GM23338 (cell line): ENCODE data around the gene KRT78. TPM values are rescaled to one million over a fixed set of nuclear protein-coding genes. Genes with fewer than 3 reads are reported as not detected.

Source experiments
- ATAC-seq: fragments of 200-7000 bp; cut with Tn5 transposase; 3 replicates; pipeline ENCODE4 v1.9.1; 2020
- DNase-seq: peaks from one replicate; pipeline ENCODE4 v3.0.0-alpha.2; 2015; ENCODE audit warnings: low spot score
- H2AFZ ChIP-seq: fragments of 200-600 bp; sonication (generic); 2 replicates; pipeline ENCODE4 v1.8.0; 2016; ENCODE audit warnings: antibody characterized with exemption, mild to moderate bottlenecking, moderate library complexity
- H3F3A ChIP-seq: fragments of 200-600 bp; sonication (generic); replicated peaks from 2 replicates; pipeline ENCODE4 v1.8.0; 2017; ENCODE audit warnings: antibody characterized with exemption, mixed run types, low read depth
- H3K27ac ChIP-seq: fragments of 200-600 bp; sonication (generic); 2 replicates; pipeline ENCODE4 v1.6.1; 2016; ENCODE audit warnings: low read depth
- H3K27me3 ChIP-seq: fragments of 200-600 bp; sonication (generic); 2 replicates; pipeline ENCODE4 v1.8.0; 2016; ENCODE audit warnings: mild to moderate bottlenecking, mixed run types, moderate library complexity; ENCODE audit not compliant: insufficient read depth
- H3K36me3 ChIP-seq: fragments of 200-600 bp; sonication (generic); 2 replicates; pipeline ENCODE4 v1.8.0; 2016; ENCODE audit warnings: mild to moderate bottlenecking; ENCODE audit not compliant: insufficient read depth
- H3K4me1 ChIP-seq: fragments of 200-600 bp; sonication (generic); 2 replicates; pipeline ENCODE4 v1.8.0; 2016; ENCODE audit warnings: mild to moderate bottlenecking, moderate library complexity; ENCODE audit not compliant: insufficient read depth
- H3K4me2 ChIP-seq: fragments of 200-600 bp; sonication (generic); 2 replicates; pipeline ENCODE4 v1.7.1; 2017; ENCODE audit warnings: mixed run types
- H3K4me3 ChIP-seq: fragments of 200-600 bp; sonication (generic); 2 replicates; pipeline ENCODE4 v1.6.1; 2016; ENCODE audit warnings: mixed run types
- H3K79me2 ChIP-seq: fragments of 200-600 bp; sonication (generic); replicated peaks from 2 replicates; pipeline ENCODE4 v1.8.0; 2017; ENCODE audit warnings: mild to moderate bottlenecking; ENCODE audit not compliant: insufficient read depth
- H3K9me2 ChIP-seq: fragments of 200-600 bp; sonication (generic); 2 replicates; pipeline ENCODE4 v1.8.0; 2017; ENCODE audit not compliant: insufficient read depth
- H4K20me1 ChIP-seq: fragments of 200-600 bp; sonication (generic); replicated peaks from 2 replicates; pipeline ENCODE4 v1.8.0; 2017; ENCODE audit warnings: mild to moderate bottlenecking; ENCODE audit not compliant: insufficient read depth
- H3K27ac Mint-ChIP-seq: 2 replicates; pipeline ENCODE4 v1.8.0; 2020; ENCODE audit warnings: inconsistent platforms, mild to moderate bottlenecking, moderate library complexity, mixed read lengths
- H3K27me3 Mint-ChIP-seq: 3 replicates; pipeline ENCODE4 v1.8.0; 2022; ENCODE audit warnings: low read depth, mild to moderate bottlenecking, moderate library complexity, mixed read lengths, inconsistent platforms; ENCODE audit not compliant: insufficient read depth, poor library complexity
- H3K36me3 Mint-ChIP-seq: 3 replicates; pipeline ENCODE4 v1.8.0; 2021; ENCODE audit warnings: low read depth, mild to moderate bottlenecking, inconsistent platforms, moderate library complexity, mixed read lengths
- H3K4me1 Mint-ChIP-seq: 3 replicates; pipeline ENCODE4 v1.8.0; 2020; ENCODE audit warnings: mild to moderate bottlenecking, inconsistent platforms, mixed read lengths
- H3K4me3 Mint-ChIP-seq: 3 replicates; pipeline ENCODE4 v1.8.0; 2021; ENCODE audit warnings: moderate library complexity, mild to moderate bottlenecking, inconsistent platforms, mixed read lengths
- H3K9me3 Mint-ChIP-seq: 3 replicates; pipeline ENCODE4 v1.8.0; 2020; ENCODE audit warnings: moderate library complexity, mild to moderate bottlenecking, inconsistent platforms, mixed read lengths
- CREB1 ChIP-seq: fragments of 250-450 bp; sonication (Bioruptor Pico); IDR thresholded peaks from 2 replicates; pipeline ENCODE4 v1.5.0; 2020; ENCODE audit warnings: low read depth, mild to moderate bottlenecking, moderate library complexity
- EZH2 ChIP-seq: fragments of 200-600 bp; sonication (generic); IDR thresholded peaks from one replicate; pipeline ENCODE4 v1.8.0; 2017; ENCODE audit warnings: antibody characterized with exemption, mild to moderate bottlenecking, low read depth; ENCODE audit not compliant: unreplicated experiment
- EZH2phosphoT487 ChIP-seq: fragments of 200-600 bp; sonication (generic); IDR thresholded peaks from one replicate; pipeline ENCODE4 v1.8.1; 2018; ENCODE audit warnings: antibody characterized with exemption; ENCODE audit not compliant: unreplicated experiment
- JUNB ChIP-seq: IDR thresholded peaks from one replicate; pipeline ENCODE4 v1.6.1; 2016; ENCODE audit warnings: antibody characterized with exemption; ENCODE audit not compliant: unreplicated experiment
- NANOG ChIP-seq: IDR thresholded peaks from 2 replicates; pipeline ENCODE4 v1.6.1; 2016; ENCODE audit warnings: antibody characterized with exemption, borderline replicate concordance
- POLR2AphosphoS5 ChIP-seq: IDR thresholded peaks from 2 replicates; pipeline ENCODE4 v1.6.1; 2016; ENCODE audit warnings: antibody characterized with exemption, low read depth
- STAT1 ChIP-seq: IDR thresholded peaks from one replicate; pipeline ENCODE4 v1.6.1; 2016; ENCODE audit warnings: antibody characterized with exemption; ENCODE audit not compliant: unreplicated experiment
- ZNF114 ChIP-seq: fragments of 250-450 bp; sonication (Bioruptor Pico); IDR thresholded peaks from 2 replicates; pipeline ENCODE4 v1.5.0; 2020; ENCODE audit warnings: mild to moderate bottlenecking, moderate library complexity
- ZNF331 ChIP-seq: fragments of 250-450 bp; sonication (Bioruptor Pico); IDR thresholded peaks from 2 replicates; pipeline ENCODE4 v1.5.0; 2020; ENCODE audit warnings: low read depth, mild to moderate bottlenecking, moderate library complexity
- polyA plus RNA-seq: library from polyadenylated mRNA; unstranded; fragments of >200 nt; fragmentation: Nextera tagmentation; extraction: Ambion mirVana; gene quantifications from 2 replicates; pipeline ENCODE4 v1.2.1, GENCODE V29; 2016
- total RNA-seq: library from RNA; depleted of rRNA; stranded (reverse); fragments of >200 nt; shearing (Covaris generic); gene quantifications from 2 replicates; pipeline ENCODE4 v1.2.3, GENCODE V29; 2014
- TF ChIP-seq, protein P1 (sequence below): fragments of 250-450 bp; sonication (Bioruptor Pico); IDR thresholded peaks from 2 replicates; pipeline ENCODE4 v1.5.0; 2020; ENCODE audit warnings: mild to moderate bottlenecking, moderate library complexity
- TF ChIP-seq, protein P2 (sequence below): IDR thresholded peaks from one replicate; pipeline ENCODE4 v1.6.1; 2018; ENCODE audit warnings: antibody characterized with exemption; ENCODE audit not compliant: unreplicated experiment
- TF ChIP-seq, protein P3 (sequence below), 2 experiments: fragments of 200-600 bp in 1 of 2; sonication (generic) in 1 of 2; conservative IDR thresholded peaks; 2 replicates each; pipeline versions ENCODE4 v1.5.1 to v1.6.1; 2016 to 2017; ENCODE audit warnings: antibody characterized with exemption in 2 of 2, low read depth in 2 of 2, mild to moderate bottlenecking in 2 of 2, moderate library complexity in 1 of 2
- TF ChIP-seq, protein P4 (sequence below): IDR thresholded peaks from 2 replicates; pipeline ENCODE4 v1.6.1; 2016; ENCODE audit warnings: antibody characterized with exemption

The KRT78 gene
- total and polyA plus RNA-seq, 2 experiments from 2014 or later = not detected

DNA sequence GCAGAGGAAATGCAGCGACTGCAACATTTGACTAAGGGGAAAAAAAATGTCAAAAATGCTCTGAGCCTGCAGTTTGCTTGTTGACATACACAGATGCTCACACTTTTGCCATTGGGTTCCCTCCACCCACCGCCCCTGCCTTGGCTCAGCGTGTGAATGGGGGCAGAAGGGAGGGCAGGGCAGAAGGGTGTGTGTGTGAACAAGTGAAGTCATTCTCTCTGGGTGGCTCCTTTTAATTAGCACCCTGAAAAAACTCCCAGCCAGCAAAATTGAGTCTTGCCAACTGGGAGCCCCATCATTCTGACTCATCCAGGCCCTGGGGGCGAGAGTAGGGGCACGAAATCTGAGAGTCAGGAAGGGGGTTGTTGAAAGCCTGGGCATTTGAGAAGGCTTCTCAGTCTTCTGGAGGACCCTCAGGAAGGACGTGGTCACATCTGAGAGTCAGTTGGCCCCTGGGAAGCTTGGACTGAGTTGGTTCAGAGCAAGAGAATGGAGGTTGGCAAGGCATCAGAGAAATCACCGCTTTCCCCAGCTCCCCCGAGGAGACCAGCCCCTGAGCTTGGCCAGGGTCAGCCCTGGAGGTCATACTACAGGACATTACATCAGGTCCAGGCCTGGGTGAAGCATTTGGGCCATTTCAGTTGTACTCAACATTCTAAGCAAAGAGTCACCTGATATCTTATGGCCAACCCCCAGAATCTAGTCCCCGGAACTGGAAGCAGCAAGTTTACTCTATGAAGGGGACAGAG lies 22.7 kb upstream of the KRT78 start:
- Histone ChIP-seq H3K4me2 (no peak overlapping the region), H3K79me2 (no peaks in the 10 kb centered on the region)
- no peak for ATAC-seq

More for the DNA sequence above, 22.7 kb upstream of the KRT78 start:
- no peak for DNase-seq
- Mint-ChIP-seq H3K36me3 (no peaks in the 10 kb centered on the region), H3K27ac (no peak overlapping the region), H3K27me3 (peaks cover 15% of the 10 kb centered on the region), H3K4me1 (peaks cover 17% of the 10 kb centered on the region), H3K4me3 (no peak overlapping the region), H3K9me3 (no peaks in the 10 kb centered on the region)
- TF ChIP-seq EZH2phosphoT487 (no peak), ZNF331 (no peak), POLR2AphosphoS5 (no peak), NANOG (no peak), ZNF114 (CRISPR knock-in tag) (no peak), JUNB (no peak), CREB1 (CRISPR knock-in tag) (no peak), EZH2 (no peak), STAT1 (no peak)
- TF ChIP-seq, protein P1, sequence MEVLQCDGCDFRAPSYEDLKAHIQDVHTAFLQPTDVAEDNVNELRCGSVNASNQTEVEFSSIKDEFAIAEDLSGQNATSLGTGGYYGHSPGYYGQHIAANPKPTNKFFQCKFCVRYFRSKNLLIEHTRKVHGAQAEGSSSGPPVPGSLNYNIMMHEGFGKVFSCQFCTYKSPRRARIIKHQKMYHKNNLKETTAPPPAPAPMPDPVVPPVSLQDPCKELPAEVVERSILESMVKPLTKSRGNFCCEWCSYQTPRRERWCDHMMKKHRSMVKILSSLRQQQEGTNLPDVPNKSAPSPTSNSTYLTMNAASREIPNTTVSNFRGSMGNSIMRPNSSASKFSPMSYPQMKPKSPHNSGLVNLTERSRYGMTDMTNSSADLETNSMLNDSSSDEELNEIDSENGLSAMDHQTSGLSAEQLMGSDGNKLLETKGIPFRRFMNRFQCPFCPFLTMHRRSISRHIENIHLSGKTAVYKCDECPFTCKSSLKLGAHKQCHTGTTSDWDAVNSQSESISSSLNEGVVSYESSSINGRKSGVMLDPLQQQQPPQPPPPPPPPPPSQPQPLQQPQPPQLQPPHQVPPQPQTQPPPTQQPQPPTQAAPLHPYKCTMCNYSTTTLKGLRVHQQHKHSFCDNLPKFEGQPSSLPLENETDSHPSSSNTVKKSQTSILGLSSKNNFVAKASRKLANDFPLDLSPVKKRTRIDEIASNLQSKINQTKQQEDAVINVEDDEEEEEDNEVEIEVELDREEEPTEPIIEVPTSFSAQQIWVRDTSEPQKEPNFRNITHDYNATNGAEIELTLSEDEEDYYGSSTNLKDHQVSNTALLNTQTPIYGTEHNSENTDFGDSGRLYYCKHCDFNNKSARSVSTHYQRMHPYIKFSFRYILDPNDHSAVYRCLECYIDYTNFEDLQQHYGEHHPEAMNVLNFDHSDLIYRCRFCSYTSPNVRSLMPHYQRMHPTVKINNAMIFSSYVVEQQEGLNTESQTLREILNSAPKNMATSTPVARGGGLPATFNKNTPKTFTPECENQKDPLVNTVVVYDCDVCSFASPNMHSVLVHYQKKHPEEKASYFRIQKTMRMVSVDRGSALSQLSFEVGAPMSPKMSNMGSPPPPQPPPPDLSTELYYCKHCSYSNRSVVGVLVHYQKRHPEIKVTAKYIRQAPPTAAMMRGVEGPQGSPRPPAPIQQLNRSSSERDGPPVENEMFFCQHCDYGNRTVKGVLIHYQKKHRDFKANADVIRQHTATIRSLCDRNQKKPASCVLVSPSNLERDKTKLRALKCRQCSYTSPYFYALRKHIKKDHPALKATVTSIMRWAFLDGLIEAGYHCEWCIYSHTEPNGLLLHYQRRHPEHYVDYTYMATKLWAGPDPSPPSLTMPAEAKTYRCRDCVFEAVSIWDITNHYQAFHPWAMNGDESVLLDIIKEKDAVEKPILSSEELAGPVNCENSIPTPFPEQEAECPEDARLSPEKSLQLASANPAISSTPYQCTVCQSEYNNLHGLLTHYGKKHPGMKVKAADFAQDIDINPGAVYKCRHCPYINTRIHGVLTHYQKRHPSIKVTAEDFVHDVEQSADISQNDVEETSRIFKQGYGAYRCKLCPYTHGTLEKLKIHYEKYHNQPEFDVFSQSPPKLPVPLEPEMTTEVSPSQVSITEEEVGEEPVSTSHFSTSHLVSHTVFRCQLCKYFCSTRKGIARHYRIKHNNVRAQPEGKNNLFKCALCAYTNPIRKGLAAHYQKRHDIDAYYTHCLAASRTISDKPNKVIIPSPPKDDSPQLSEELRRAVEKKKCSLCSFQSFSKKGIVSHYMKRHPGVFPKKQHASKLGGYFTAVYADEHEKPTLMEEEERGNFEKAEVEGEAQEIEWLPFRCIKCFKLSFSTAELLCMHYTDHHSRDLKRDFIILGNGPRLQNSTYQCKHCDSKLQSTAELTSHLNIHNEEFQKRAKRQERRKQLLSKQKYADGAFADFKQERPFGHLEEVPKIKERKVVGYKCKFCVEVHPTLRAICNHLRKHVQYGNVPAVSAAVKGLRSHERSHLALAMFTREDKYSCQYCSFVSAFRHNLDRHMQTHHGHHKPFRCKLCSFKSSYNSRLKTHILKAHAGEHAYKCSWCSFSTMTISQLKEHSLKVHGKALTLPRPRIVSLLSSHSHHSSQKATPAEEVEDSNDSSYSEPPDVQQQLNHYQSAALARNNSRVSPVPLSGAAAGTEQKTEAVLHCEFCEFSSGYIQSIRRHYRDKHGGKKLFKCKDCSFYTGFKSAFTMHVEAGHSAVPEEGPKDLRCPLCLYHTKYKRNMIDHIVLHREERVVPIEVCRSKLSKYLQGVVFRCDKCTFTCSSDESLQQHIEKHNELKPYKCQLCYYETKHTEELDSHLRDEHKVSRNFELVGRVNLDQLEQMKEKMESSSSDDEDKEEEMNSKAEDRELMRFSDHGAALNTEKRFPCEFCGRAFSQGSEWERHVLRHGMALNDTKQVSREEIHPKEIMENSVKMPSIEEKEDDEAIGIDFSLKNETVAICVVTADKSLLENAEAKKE (CRISPR knock-in tag) = no peak
- TF ChIP-seq, protein P2, sequence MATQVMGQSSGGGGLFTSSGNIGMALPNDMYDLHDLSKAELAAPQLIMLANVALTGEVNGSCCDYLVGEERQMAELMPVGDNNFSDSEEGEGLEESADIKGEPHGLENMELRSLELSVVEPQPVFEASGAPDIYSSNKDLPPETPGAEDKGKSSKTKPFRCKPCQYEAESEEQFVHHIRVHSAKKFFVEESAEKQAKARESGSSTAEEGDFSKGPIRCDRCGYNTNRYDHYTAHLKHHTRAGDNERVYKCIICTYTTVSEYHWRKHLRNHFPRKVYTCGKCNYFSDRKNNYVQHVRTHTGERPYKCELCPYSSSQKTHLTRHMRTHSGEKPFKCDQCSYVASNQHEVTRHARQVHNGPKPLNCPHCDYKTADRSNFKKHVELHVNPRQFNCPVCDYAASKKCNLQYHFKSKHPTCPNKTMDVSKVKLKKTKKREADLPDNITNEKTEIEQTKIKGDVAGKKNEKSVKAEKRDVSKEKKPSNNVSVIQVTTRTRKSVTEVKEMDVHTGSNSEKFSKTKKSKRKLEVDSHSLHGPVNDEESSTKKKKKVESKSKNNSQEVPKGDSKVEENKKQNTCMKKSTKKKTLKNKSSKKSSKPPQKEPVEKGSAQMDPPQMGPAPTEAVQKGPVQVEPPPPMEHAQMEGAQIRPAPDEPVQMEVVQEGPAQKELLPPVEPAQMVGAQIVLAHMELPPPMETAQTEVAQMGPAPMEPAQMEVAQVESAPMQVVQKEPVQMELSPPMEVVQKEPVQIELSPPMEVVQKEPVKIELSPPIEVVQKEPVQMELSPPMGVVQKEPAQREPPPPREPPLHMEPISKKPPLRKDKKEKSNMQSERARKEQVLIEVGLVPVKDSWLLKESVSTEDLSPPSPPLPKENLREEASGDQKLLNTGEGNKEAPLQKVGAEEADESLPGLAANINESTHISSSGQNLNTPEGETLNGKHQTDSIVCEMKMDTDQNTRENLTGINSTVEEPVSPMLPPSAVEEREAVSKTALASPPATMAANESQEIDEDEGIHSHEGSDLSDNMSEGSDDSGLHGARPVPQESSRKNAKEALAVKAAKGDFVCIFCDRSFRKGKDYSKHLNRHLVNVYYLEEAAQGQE = no peak
- TF ChIP-seq, protein P3, sequence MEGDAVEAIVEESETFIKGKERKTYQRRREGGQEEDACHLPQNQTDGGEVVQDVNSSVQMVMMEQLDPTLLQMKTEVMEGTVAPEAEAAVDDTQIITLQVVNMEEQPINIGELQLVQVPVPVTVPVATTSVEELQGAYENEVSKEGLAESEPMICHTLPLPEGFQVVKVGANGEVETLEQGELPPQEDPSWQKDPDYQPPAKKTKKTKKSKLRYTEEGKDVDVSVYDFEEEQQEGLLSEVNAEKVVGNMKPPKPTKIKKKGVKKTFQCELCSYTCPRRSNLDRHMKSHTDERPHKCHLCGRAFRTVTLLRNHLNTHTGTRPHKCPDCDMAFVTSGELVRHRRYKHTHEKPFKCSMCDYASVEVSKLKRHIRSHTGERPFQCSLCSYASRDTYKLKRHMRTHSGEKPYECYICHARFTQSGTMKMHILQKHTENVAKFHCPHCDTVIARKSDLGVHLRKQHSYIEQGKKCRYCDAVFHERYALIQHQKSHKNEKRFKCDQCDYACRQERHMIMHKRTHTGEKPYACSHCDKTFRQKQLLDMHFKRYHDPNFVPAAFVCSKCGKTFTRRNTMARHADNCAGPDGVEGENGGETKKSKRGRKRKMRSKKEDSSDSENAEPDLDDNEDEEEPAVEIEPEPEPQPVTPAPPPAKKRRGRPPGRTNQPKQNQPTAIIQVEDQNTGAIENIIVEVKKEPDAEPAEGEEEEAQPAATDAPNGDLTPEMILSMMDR (conservative IDR thresholded peaks at IDR 0.05; ENCODE audit: low read depth in 2 of 2) = no peak
- TF ChIP-seq, protein P4, sequence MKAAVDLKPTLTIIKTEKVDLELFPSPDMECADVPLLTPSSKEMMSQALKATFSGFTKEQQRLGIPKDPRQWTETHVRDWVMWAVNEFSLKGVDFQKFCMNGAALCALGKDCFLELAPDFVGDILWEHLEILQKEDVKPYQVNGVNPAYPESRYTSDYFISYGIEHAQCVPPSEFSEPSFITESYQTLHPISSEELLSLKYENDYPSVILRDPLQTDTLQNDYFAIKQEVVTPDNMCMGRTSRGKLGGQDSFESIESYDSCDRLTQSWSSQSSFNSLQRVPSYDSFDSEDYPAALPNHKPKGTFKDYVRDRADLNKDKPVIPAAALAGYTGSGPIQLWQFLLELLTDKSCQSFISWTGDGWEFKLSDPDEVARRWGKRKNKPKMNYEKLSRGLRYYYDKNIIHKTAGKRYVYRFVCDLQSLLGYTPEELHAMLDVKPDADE = no peak
- no peak overlapping the region for H2AFZ ChIP-seq
- no peaks in the 10 kb centered on the region; the same call in 1 of the 2 replicates for H3K4me1 ChIP-seq
- 0 out of 2 replicates have a peak, but pooled peaks cover 3% of the 10 kb centered on the region for H3F3A ChIP-seq
- no peaks in the 10 kb centered on the region for H4K20me1 ChIP-seq
- H3K27me3 ChIP-seq = peaks cover 19% of the 10 kb centered on the region
- no peaks in the 10 kb centered on the region for H3K9me2 ChIP-seq
- H3K4me3 ChIP-seq = no peak overlapping the region
- no peaks in the 10 kb centered on the region for H3K36me3 ChIP-seq
- no peak overlapping the region for H3K27ac ChIP-seq
